HG03139 (cell line): ENCODE measurements around the gene ALDH6A1.
"Not testable (repeated sequence)": the region's sequence is repeated elsewhere in the genome, so short reads cannot be mapped to it uniquely, and the experiment has no call there.

Experiments used
- ATAC-seq: cut with Tn5 transposase; IDR thresholded peaks from one replicate; pipeline ENCODE4 v1.9.1; 2021; ENCODE audit not compliant: unreplicated experiment

Gene ALDH6A1

GRCh38 chr14:74084277-74085046, at the start of gene ALDH6A1, which contains the start of gene LIN52:
ALDH6A1 (minus strand) TSS chr14:74084453; CDS start chr14:74084394, 59 bp downstream.
LIN52 (plus strand) TSS chr14:74084956; CDS start chr14:74084975, 19 bp downstream.
- peak; percentile 93 for ATAC-seq

DNA sequence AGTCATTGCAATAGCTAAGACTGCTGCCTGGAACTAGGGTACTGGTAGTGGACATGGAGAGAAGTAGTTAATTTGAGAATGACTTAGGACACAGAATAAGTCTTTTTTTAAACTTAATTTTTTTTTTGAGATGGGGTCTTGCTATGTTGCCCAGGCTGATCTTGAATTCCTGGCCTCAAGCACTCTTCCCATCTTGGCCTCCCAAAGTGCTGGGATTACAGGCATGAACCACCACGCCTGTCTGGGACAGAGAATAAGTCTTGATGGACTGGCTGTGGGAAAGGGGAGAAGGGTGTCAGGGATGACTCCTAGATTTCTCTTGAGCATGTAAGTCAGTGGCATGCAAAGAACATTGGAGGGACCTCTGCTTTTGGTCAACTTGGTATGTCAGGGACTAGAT, 43.4 kb upstream of the ALDH6A1 start:
- ATAC-seq: no peak

DNA sequence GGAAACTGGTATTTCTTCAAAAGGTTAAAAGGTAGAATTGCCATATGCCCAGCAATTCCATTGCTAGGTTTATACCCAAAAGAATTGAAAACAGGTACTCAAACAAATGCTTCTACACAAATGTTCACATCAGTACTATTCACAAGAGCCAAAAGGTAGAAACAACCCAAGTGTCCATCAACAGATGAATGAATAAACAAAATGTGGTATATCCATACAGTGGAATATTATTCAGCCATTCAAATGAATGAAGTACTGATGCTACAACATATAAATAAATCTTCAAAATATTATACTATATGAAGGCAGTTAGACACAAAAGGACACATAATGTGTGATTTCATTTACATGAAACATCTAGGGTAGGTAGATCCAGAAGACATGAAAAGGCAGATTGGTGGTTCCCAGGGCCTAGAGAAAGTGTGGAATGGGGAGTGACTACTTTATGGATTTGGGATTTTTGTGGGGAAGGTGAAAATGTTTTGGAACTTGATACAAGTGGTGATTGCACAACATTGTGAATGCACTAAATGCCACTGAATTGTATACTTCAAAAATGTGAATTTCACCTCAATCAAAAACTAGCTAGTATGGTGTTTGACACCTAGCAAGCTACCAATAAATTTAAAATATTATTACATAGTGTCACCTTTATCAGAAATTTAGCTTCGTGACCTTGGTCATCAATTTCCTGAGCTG, 42.2 kb upstream of the ALDH6A1 start:
- no peak for ATAC-seq

- not testable (repeated sequence) for ATAC-seq
Observed at GRCh38 chr14:74125487-74125886, 41.2 kb upstream of the ALDH6A1 start.

- ATAC-seq: not testable (repeated sequence)
Observed at GRCh38 chr14:74111395-74112216, 27.4 kb upstream of the ALDH6A1 start.

DNA sequence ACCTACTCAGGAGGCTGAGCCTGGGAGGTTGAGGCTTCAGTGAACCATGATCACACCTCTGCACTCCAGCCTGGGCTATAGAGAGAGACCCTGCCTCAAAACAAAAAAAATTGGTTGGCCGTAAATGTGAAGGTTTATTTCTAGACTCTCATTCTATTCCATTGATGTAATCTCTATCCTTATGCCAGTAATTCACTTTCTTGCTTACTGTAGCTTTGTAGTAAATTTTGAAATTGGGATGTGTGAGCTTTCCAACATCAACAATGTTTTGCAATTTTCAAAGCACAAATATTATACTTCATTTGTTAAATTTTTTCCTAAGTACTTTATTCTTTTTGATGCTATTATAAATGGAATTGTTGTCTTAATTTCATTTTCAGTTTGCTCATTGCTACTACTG, 25.1 kb upstream of the ALDH6A1 start:
- no peak for ATAC-seq

- ATAC-seq: no peak
Observed at GRCh38 chr14:74105381-74105780, 21.1 kb upstream of the ALDH6A1 start.

GRCh38 chr14:74089251-74090020, 5.2 kb upstream of the ALDH6A1 start:
- no peak for ATAC-seq

- no peak for ATAC-seq
Observed at GRCh38 chr14:74085828-74086227, 1.6 kb upstream of the ALDH6A1 start.

- ATAC-seq: peak; percentile 2
Observed at GRCh38 chr14:74085047-74085637, 889 bp upstream of the ALDH6A1 start.

GRCh38 chr14:74083784-74084276, 423 bp downstream of the ALDH6A1 start:
- ATAC-seq: peak; percentile 20

DNA sequence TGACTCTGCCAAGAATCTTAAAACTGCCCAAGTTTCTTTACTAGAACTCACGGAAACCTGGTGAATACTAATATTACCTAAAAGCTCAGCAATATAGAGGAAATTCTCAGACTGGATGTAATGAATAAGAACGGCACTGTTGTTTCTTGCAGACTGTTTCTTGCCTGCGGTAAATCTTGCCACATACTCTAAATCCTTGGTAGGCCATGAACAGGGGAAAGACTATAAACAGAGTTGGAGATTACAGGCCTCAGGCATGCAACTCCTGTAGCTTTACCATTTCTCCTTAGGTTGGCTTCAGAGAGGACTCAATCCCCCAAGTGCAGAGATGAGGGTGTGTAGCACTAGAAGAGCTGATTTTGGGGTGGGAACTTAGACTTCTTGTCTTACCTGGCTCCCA, 1.1 kb downstream of the ALDH6A1 start:
- no peak for ATAC-seq

DNA sequence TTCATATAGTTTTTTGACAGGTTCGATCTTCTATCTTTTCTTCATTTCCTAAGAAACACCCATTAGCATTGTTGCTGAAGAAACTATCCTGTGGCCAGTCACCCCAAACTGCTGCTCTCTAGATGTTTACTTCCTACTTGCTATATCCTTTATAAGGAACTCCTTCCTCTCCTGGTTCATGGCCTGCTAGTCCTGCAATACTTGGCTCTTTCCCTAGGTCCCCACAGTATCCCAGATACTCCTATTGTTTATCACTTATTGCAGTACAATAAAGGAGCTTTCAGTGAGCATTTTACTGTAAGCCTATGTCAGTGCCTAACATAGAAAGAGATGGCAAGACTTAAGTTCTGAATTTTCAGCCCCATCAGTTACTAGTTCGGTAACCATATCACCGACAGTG, 2.8 kb downstream of the ALDH6A1 start:
- no peak for ATAC-seq

GRCh38 chr14:74080820-74081460, 3.3 kb downstream of the ALDH6A1 start:
- no peak for ATAC-seq

DNA sequence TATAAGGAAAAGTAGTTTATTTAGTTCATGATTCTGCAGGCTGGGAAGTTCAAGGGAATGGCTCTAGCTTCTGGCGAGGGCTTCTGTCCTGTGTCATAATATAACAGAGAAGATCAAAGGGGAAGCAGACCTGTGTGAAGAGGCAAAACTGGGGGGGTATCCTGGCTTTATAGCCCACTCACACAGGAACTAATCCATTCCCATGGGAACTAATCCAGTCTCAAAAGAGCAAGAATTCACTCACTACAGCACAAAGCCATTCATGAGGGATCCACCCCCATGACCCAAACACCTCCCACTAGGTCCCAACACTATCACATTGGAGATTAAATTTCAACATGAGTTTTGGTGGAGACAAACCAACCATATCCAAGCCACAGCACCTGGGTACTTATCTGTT, 6.9 kb downstream of the ALDH6A1 start:
- ATAC-seq: no peak

GRCh38 chr14:74065746-74066575, 18.3 kb downstream of the ALDH6A1 start:
- ATAC-seq: no peak

DNA sequence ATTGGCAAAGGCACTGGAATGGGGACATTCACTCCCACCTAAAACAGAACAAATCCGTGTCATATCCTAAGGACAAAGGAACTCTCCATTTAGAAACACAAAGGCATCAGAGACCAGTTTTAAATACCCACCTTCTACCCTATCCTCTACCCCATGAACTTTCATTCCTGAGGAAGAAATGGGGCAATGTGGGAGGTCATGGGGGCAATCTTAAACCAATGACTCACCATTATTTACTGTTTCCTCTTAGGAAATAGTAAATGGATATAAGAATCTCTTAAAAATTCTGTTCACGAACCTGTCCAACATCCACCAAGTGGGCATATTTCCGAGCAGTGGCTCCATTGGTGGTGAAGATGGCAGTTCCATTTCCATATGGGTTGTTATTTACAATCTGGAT, 19.4 kb downstream of the ALDH6A1 start:
- ATAC-seq: no peak

DNA sequence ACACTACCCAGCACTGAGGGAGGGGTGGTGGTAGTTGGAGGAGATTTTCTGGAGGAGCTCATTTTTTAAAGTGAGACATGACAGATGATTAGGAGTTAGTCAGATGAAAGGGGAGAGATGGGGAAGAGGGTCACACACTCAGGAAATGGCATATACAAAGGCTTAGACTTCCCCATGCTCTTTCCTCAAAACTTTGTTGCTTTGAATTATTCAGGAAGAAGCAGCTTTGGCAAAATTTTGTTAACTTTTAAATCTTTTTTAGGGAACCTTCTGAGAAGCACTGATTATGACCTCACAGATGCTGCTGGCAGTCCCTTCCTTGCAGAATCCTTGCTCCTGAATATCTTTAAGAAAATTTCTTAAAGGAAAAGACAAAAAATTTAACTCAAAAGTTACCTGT, 19.8 kb downstream of the ALDH6A1 start:
- no peak for ATAC-seq

DNA sequence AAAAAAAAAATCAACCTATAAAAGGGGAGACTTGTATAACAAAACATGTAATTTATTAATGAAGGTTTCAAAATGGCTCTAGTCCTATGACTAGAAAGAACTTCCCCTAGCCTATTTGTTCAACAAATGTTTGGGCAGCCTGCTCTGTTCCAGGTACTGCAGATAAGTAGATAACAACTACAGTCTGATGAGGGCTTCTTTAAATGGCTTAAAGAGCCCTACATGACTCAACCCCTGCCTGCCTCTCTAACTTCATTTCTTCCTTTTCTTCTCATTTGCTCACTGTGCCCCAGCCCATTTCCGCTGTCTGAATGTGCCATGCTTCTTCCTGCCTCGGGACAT, 21.5 kb downstream of the ALDH6A1 start:
- no peak for ATAC-seq
